ENCODE data around the gene ZNF212.

ZNF212 gene

DNA sequence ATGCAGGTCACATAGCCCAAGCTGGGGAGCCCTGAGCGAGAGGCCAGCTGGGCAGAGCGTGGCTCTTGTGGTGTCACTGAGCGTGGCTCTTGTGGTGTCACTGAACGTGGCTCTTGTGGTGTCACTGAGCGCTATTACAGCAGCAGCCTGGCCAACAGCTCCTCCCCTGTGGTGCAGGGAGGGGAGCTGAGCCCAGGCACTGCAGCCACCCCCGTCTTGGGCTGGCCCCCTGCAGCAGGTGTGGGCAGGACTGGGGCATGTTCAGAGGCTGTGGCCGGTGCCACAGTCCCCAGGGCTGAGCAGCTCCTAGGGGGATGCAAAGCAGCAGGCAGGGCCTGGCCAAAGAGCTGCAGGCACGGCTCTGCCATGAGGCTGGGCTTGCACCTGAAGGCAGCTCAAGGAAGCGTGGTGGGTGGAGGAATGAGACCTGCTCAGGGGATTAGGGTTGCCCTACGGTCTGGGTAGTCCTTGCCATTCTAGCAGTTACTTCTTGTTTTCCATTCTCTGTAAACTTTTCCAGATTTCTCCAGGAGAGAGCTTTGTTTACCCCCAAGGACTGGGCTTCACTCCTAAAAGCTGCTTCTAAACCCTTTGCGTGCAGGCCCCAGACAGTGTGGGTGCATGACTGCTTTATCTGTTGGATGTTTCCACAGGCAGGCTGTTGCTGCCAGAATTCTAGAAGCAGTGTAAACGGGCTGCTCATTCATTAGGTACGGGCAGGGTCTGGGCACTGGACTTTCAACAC is 51.8 kb downstream of the ZNF212 start:
- H3K4me3 ChIP-seq (ENCODE audit: low read depth, low read length), result no peak overlapping the region
- TF ChIP-seq, protein P1, sequence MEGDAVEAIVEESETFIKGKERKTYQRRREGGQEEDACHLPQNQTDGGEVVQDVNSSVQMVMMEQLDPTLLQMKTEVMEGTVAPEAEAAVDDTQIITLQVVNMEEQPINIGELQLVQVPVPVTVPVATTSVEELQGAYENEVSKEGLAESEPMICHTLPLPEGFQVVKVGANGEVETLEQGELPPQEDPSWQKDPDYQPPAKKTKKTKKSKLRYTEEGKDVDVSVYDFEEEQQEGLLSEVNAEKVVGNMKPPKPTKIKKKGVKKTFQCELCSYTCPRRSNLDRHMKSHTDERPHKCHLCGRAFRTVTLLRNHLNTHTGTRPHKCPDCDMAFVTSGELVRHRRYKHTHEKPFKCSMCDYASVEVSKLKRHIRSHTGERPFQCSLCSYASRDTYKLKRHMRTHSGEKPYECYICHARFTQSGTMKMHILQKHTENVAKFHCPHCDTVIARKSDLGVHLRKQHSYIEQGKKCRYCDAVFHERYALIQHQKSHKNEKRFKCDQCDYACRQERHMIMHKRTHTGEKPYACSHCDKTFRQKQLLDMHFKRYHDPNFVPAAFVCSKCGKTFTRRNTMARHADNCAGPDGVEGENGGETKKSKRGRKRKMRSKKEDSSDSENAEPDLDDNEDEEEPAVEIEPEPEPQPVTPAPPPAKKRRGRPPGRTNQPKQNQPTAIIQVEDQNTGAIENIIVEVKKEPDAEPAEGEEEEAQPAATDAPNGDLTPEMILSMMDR (IDR thresholded peaks at IDR 0.05; ENCODE audit: borderline replicate concordance, insufficient read depth, low read depth, low read length), result no peak

DNA sequence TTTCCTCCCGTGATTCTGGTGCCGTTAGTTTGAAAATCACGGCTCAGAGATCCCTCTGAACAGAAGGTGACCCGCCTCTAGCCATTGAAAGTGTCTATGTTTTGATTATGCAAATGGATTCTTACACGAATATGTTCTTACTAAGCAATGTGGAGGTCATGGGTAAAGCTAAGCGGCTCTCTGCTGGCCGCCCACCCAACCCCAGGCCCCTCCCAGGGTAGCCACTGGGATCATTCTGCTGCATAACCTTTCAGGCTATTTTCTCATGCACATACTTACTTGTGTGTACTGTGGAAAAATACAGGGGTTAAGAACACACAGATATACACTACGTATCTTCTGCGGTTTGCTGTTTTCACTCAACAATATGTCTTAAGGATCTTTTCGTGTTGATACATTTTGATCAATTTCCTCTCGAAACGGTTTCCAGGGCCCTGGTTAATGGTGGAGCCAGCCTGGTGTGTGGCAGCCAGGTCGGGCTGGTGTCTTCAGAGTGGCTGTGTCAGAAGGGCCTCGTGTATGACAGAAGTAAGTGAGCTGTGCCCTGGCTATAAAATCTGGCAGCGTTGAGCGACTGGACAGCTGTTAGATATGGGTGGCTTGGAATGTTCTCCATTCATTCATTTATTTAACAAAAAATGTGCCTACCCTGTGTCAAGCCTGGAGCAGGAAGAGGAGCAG is 52.5 kb downstream of the ZNF212 start:
- no peak overlapping the region for H3K4me3 ChIP-seq (ENCODE audit: low read depth, low read length)
- TF ChIP-seq, protein P1 (IDR thresholded peaks at IDR 0.05; ENCODE audit: borderline replicate concordance, insufficient read depth, low read depth, low read length), result no peak

DNA sequence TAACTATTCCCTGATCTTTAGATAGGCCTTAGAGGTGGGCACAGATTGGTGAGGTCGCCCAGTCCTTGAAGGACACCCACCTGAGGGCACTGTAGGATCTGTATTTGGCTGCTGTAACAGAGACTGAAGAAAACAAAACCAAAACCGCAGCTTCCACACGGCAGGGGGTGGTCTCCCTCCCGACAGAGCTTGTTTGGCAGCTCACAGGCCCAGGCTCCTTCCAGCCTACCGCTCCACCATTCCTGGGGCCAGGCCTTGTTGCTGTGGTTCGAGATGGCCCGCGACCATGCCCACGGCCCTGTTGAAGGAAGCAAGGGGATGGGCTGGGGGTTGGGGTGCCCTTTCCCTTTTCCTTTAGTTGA is 53.0 kb downstream of the ZNF212 start:
- no peak overlapping the region for H3K4me3 ChIP-seq (ENCODE audit: low read depth, low read length)
- TF ChIP-seq, protein P1 (IDR thresholded peaks at IDR 0.05; ENCODE audit: borderline replicate concordance, insufficient read depth, low read depth, low read length), result no peak

DNA sequence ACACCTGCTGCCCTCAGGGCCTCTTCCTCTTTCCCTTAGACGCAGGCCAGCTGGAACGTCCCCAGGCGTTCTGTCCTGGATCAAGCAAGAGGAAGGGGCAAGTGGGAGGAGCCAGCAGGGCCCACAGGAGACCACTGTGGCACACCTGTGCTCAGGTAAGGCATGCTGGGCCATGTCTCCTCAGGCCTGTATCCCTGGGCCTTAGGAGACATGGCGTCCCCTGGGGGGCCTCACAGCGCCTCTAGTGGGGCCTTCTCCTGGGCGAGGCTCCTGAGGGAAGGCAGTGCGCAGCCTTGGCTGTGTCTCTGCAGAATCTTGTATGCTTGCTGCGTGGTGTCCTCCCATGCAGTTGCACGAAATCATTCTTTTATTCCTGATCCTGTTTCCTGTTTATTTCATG is 53.9 kb downstream of the ZNF212 start:
- TF ChIP-seq, protein P1 (IDR thresholded peaks at IDR 0.05; ENCODE audit: borderline replicate concordance, insufficient read depth, low read depth, low read length), result no peak
- H3K4me3 ChIP-seq (ENCODE audit: low read depth, low read length), result no peak overlapping the region

DNA sequence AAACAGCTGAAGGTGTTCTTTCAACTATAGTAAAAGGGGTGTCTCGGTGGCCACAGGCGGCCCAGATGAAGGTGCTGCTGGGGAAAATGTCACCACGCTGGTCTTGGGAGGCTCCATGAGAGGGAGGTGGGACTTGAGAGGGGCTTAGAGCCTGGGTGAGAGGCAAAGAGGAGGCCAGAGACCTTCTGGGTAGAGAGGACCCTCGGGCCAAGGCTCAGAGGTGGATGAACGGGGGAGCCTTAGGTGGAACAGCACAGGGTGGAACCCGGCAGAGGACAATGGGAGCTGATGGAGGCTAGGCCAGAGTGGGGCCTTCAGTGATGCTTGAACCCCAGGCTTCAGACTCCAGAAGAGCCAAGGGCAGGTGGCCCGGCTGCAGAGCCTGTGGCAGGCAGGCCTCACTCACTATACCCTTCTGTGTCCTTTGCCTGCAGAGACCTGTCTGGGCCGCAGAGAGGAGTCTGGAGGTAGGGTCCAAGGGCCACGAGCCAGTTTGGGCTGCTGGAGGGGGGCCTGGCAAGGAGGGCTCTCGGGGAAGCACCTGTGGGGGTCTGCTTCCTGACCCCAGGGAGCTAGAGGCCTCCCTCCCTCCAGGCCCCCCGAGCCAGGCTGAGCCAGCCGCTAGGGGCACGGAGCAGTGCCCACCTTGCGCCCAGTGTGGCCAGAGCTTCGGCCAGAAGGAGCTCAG is 54.6 kb downstream of the ZNF212 start:
- no peak overlapping the region for H3K4me3 ChIP-seq (ENCODE audit: low read depth, low read length)
- TF ChIP-seq, protein P1 (IDR thresholded peaks at IDR 0.05; ENCODE audit: borderline replicate concordance, insufficient read depth, low read depth, low read length), result no peak

DNA sequence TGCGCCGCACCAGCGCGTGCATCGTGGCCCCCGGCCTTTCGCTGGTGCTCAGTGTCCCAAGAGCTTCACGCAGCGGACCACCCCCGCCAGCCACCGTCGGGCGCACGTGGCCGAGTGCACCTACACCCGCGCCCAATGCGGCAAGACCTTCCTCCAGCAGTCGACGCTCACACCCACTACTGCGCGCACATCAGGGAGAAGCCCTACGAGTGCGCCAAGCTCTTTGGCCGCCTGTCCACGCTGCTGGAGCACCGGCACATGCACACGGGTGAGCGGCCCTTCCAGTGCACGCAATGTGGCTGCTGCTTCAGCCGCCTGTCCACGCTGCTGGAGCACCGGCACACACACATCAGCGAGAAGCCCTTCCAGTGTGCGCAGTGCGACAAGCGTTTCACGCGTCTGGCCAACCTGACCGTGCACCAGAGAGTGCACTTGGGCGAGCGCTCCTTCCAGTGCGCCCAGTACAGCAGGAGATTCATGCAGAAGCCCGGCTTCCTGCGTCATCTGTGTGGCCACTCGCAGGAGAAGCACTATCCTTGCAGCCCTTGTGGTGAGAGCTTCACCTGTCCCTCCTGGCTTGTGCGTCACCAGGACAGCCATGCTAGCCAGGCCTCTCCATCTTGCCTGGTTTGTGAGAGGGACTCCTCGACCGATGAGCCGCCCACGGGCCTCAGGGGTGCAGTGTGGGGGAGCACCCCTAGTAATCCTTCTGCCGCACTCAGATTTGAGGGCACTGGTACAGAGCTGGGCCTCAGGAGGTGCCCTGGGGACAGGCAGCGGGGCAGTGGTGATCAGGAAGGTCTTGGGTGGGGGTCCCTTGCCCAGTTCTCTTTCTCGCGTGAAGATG is 55.4 kb downstream of the ZNF212 start:
- H3K4me3 ChIP-seq (ENCODE audit: low read depth, low read length), result no peak overlapping the region
- TF ChIP-seq, protein P1 (IDR thresholded peaks at IDR 0.05; ENCODE audit: borderline replicate concordance, insufficient read depth, low read depth, low read length), result no peak
